ENCODE measurements around the gene CDC20B.

CDC20B gene, protein sequence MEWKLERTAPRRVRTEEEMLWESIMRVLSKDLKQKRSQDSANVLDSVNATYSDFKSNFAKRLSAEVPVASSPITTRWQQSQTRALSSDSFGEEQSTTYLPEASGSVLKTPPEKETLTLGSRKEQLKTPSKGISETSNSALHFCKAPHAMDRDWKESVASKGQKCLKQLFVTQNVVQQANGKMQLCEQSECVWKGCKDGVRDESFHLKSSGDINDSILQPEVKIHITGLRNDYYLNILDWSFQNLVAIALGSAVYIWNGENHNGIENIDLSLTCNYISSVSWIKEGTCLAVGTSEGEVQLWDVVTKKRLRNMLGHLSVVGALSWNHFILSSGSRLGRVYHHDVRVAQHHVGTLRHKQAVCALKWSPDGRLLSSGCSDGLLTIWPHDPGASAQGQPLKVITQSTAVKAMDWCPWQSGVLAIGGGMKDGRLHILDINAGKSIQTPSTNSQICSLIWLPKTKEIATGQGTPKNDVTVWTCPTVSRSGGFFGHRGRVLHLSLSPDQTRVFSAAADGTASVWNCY

DNA sequence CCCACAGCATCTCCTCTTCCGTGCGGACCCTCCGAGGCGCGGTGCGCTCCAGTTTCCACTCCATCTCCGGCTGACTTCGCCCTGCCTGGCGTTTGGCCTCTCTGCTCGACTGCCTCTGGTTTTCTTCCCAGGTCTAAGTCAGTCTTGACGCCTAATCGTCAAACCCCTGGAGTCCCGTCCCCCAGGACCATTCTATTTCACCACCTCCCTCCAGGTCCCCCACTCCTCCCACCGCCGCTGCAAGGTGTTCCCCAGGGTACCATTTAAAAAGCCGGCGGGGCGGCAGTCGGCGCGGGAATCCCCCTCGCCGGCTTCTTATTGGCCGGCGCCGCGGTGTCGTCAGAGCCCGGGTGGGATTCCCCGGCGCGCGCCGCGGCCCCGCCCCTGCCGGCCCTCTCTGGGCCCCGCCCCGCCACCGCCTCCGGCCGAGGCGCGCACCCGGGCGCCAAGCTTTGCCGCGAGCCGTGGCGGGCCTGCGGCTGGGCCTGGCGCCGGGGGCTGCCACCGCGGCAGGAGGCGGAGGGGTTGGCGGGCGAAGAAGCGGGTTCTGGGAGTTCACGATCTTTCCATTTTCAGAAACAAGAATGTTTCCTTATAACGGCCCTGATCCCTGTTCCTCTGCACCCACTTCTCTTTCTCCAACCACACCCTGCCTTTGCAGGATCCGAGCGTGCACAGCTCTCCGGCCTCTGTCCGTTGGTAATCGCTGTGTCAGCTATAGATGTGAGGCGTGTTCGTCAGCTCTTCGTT, at the start of gene CDC20B:
Gene CDC20B, minus strand, starts transcription at position 241 of the 750 bp plus-strand sequence. Its CDS starts 177 bp downstream, at position 64.
- DNase-seq (ENCODE audit: low spot score) = peak; percentile 98

DNA sequence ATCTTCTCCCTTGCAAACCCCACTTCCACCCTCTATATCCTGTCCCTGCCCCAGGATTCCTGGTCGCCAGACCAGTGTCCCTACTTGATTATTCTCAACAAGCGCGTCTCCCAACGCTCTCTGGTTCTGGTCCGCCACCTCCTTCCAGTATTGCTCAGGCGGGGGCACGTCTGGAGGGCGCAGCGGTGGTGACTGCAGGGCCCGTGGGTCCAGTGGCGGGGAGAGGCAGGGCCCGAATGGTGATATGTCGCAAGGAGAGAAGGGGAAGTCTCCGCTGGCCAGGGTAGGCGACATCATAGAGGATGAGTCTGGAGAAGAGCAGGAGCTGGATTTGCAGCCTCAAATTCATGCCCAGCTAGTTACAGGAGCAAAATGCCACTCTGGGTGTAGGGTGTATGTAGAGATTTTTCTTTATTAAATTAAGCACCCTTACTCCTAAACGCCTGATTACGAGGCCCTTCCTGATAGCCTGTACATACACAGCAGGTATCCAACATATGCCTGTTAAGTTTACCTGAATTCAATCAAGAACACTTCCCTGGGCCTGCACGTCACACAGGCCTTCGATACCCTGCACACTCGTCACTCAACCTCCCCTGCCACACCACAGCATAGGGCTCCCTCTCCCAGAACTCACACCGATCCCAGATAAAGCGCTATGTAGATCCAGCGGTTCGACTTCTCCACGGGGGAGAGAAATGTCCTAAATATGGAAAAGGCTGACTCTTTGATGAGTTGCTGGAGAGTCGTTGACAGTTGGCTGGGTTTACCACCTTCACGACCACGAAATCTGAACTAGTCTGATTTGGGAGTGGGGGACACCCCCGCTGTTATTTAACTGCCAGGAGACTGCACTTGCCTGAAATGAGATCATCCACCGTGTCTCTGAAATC, 49.4 kb upstream of the CDC20B start:
- no peak for DNase-seq (ENCODE audit: low spot score)

DNA sequence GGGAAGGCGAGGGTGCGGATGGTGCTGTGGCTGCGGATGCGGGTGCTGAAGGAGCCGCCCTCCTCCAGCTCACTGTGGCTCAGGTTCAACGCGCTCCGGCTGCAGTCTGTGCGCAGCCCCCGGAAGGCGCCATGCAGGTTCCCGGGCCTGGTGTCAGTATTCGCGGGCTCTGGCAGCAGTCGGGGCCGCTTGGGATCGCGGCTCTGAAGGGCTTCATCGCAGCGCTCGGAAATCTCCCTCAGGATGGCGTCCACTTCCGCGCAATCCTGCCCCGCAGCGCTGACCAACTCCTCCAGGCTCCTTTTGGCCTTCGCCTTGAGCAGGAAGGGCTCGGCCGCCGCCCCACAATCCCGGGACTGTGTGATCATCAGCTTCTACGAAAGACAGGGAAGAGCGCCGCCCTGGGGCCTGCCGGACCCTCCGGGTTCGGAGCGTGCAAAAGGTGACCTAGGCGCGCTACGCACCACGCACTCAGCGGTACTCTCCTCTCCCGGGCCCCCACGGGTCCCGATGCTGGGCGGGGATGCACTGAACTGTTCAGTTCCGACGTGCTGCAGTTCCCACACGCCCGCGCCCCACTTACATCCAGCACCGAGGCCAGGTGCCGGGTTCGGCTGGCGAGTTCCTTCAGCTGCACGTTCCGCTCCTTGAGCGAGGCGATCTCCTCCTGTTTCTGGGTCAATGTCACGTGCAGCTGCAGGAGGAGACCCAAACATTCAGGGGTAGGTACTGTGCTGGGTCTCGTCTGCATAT, 47.6 kb upstream of the CDC20B start:
- no peak for DNase-seq (ENCODE audit: low spot score)

DNA sequence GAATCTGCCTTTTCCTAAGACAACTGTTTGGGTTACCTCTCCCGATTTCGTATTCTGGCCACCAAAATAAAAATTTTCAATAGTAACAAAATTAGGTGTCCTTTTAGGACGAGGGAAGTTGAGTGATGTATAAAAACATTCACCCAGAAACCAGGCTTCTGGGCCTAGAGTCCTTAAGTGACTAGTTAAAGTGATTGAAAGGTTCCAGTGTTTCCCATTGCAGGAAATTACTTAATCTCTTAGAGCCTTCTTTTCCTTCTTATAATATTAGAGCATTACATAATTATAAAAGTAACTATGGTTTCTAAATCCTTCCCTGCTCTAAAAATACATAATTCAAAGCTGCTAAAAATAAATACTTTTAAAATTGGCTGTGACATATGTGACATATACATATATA, 46.8 kb upstream of the CDC20B start:
- no peak for DNase-seq (ENCODE audit: low spot score)

DNA sequence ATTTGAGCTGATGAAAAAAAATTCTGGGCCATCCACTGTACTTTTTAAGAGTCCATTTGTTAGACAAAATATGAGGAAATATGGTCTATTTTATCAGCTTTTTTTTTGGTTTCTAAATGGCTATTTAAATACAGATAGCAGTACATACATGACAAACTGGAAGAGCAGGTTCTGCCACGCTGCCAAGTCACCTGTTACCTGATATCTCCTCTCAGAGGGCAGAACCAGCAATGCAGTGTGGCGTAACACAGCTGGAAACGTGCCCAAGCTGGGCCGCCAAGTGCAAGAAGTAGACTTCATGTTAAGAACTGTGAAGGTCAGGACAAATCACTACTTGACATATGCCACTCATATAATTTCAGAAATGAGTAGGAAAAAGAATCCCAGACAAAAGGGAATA, 46.0 kb upstream of the CDC20B start:
- no peak for DNase-seq (ENCODE audit: low spot score)

DNA sequence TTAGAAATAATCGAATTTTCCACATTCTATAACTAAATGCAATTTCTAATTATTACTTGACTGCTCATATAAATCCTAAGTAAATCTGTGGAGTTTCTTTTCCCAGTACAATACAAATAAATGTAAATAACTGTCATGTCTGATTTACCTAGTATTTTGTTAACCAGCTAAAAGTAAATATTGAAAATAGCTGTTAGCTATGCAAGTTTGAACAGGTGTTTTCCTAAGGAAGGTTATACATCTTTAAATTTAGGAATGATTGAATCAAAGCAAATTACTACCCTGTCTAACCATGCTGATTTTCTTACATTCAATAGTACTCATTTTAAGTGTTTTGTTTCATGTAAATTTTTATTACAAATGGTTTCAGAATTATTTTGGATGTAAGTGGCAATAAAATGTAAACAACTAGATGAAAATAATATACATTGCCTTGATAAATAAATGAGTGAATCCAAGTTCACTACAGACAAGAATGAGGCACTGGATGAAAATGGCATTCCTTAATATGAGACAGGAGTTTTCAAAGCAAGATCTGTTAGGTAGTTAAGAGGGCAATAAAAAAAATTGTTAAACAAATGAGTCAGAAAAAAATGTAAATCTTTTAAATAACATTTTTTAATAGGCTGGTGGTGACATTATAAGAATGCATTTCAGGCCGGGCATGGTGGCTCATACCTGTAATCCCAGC, 38.4 kb upstream of the CDC20B start:
- no peak for DNase-seq (ENCODE audit: low spot score)

DNA sequence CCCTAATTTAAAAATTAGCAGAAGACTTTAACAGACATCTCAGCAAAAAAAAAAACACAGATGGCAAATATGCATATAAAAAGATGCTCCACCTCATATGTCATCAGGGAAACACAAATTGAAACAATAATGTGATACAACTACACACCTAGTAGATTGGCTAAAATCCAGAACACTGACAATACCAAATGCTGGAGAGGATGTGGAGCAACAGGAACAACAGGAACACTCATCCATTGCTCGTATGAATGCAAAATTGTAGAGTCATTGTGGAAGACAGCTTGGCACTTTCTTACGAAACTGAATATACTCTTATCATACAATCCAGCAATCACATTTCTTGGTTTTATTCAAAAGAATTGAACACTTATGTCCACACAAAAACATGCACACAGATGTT, 32.0 kb upstream of the CDC20B start:
- DNase-seq (ENCODE audit: low spot score) = no peak

DNA sequence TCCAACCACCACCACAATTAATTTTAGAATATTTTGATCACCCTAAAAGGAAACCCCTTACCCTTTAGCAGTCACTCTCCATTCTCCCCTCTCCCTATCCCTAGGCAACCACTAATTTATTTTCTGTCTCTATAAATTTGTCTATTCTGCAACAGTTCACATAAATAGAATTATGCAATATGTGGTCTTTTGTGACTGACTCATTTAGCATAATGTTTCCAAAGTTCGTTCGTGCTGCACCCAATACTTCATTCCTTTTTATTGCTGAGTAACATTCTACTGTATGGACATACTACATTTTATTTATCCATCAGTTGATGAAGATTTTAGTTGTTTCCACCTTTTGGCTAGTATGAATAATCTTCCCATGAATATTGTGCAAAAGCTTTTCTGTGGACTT, 18.2 kb upstream of the CDC20B start:
- no peak for DNase-seq (ENCODE audit: low spot score)

DNA sequence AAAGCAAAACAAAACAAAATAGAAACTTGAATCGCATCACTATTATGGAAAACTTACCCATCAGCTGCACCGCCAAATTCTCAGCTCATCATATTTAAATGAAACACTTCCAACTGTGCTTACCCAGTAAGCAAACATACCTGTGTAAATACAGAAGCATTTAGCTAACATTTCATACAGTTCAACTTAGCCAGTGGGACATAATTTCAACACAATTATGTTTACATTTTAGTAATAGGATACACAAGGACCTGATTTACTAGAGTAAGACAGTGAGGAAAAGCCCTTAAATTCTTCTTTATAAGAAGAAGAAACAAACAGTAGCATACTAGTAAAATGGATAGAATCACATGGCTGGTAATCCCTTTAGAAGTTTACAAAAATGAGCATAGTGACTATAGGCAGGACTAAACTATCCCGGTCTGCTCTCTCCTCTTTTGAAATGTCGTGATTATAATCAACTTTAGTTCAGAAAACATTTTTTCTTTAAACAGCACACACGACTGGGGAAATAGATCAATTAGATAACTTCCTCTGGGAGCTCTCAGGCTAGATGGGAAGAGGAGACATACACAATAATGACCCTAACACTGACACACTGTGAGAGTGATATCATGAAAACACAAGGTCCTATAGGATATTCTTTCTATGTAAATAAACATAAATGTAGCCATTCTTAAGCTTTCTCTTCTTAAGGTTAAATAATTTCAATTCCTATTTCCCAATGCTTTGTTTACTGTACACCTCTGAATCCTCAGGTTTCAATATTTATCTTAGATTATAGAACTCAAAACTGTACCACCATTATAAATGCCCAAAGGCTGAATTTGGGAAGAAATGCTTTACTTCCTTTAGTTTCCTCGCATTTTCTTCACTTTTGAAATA, 15.9 kb upstream of the CDC20B start:
- DNase-seq (ENCODE audit: low spot score) = no peak

DNA sequence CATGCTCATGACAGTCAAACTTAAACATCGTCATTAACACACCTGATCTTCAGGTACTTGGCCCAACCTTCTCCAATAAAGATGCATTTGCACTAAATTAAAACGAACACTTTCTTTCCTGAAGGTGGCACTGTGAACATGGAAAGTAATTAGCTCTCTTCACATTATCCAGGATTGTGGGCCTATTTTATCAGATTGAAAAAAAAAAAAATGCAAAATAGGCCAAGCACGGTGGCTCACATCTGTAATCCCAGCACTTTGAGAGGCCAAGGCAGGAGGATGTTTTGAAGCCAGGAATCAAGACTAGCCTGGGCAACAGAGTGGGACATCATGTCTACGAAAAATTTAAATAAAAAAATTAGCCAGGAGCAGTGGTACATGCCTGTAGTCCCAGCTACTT, 14.4 kb upstream of the CDC20B start:
- no peak for DNase-seq (ENCODE audit: low spot score)

DNA sequence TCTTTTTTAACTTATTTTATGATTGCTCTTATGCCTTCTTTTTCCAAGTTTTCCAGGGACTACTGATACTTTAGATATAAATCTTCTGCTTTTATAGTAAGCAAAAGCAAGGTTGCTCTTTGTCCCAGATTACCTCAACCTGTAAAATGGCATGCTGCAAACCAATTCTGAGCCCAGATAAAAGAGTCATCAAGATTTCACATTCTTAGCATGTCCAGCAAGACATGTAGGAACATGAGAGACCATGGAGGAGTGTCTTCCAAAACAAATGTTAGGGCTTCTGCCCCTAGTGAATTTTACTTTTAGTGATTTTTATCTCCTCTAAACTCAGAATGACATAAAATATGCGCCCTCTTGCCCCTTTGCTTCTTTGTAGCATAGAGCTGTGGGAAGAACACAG, 7.0 kb upstream of the CDC20B start:
- no peak for DNase-seq (ENCODE audit: low spot score)

DNA sequence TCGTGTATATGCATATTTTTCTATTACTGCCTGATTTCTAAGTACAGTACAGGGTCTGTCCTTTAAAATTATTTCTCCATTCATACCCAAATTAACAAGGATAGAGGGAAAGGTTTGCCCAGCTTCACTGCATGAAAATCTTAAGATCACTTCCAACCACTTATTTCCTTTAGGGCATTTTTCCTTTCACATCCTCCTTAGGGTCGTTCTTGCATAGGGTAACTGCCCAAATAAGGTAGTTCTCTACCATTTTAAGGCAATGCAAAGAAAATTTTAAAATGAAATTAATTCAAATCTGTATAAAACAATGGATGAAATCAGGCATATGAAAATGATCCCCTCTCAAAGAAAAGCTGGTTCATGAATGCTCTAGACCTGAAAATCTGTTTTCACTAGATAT, 4.1 kb upstream of the CDC20B start:
- DNase-seq (ENCODE audit: low spot score) = no peak

DNA sequence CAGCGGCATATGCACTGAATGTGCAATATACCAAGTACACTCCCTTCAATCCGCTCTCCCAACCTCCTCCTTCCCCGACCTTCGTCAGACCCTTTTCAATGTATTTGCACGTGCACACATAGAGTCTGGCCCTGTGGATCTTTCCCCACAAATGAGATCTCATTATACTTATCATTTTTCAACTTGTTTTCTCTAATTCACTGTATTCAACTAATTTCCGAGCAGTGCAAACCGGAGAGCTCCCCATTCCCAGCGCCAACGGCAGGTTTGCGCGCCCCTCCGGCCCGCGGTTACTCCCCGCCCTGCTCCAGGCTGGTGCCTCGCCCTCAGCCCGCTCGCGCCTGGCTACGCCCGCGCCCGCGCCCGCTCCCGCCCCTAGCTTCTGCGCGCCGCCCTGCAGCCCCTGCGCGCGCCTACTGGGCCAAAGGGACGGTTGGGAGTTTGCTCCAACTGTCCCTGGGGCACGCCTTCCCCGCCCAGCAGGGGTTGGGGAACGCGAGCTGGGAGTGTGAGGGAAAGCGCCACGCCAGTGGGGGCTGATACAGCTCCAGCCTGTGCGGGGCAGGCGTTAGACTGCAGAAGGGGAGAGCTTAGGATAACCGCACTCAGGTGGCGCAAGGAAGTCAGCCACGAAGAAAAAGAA, 3.3 kb upstream of the CDC20B start:
- DNase-seq (ENCODE audit: low spot score) = peak; percentile 53

DNA sequence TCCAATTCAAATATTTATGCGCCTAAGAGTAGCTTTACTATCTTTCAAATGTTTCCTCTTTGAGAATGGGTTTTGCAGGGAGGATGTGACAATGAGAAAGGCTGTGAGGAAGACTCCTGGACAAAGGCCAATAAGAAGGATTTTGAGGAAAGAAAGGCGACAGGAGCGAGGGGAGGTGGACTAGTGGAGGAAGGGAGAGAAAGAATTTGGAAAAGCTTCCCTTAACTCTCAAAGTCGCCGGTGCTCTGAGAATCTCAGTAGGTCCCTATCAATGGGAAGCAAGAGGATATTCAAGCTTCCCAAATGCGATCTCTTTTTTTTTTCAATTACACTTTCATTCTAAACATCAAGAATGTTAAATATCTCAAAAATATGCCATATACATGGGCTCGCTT, 2.8 kb upstream of the CDC20B start:
- no peak for DNase-seq (ENCODE audit: low spot score)

DNA sequence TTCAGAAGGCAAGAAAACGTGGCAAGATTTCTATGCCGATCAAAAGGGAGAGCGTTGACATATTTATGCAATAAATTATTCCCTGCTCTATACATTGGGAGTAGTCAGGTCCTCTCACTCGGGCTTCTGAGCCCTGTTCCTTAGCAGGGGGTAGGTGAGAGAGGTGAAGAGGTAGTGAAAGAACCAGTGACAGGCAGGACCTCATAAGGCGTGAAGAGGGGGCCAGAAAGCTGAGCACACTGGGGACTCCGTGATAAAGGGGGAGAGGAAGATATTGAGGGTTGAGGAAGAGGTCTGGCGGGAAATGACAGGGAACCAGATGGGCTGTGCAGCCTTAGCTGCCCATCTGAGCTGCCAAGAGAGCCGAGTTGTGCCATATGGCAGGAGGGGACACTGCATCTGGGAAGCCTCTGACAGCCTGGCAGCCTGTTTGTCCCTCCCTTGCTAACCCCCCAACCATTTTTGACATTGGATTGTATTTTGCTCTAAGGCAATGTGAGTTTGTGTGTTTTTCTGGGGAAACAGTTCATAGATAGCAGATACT, 782 bp upstream of the CDC20B start:
- DNase-seq (ENCODE audit: low spot score) = no peak

DNA sequence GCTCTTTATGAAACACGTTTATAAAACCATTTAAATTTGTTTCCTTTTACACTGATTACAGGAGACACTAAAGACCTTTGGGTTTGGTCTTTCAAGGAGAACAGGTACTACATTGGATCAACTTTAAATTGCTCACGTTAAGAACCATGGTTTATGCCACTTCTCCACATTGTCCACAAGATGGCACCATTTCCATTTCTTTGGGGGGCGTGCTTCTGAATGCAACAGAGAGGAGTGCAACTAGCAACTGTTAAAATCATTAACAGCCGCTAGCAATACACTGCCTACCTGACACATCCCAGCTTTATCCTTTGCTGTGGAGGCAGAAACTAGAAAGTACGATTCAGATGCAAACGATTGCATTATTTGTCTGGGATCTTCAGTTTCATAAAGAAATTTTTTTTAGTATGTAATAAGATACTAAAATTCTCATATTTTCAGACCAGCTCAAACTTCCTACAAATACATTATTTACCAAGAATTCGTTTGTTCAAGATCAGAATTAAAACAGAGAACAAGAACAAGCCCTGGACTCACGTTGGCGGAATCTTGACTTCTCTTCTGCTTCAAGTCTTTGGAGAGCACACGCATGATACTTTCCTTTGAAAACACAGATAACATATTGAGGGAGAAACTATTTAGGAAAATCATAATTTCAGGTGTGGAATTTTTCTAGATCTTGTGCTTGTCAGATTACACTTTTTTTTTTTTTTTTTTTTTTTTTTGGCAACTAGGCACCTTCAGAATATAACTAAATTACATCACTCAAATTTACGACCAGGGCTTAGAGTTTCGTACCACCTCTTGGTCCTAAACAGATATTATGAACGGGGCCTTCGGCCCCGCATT, 702 bp downstream of the CDC20B start:
- peak; percentile 79 for DNase-seq (ENCODE audit: low spot score)

DNA sequence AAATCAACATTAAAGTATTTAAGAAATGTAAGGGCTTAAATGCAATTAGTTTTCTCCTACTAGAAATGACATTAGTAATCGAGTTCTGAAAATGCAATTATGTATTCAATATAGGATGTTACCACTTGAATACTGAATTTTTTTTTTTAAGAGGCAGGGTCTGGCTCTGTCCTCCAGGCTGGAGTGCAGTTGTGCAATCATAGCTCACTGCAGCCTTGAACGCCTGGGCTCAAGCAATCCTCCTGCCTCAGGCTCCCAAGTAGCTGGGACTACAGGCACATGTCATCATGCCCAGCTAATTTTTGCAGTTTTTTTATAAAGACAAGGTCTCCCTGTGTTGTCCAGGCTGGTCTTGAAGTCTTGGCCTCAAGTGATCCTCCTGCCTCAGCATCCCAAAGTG, 1.5 kb downstream of the CDC20B start:
- no peak for DNase-seq (ENCODE audit: low spot score)

DNA sequence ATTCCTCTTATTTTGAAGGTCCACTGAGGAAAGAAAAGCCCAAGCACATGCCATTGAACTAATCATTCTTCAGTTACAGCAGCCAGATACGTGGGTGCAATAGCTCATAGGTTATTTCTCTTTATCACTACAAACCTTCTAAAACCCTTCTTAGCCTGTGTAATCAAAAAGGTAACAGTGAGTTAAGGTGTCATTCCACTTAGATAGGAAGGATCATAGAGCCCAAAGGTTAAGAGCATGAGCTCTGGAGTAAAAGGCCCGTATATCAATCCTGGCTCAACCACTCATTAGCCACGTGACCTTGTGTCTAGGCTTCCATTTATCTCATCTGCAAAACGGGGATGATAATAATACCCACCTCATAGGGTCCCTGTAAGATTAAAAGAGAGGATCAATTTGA, 10.3 kb downstream of the CDC20B start:
- DNase-seq (ENCODE audit: low spot score) = no peak
